PFSK-1 (cell line): Measurements from ENCODE around the gene NAPSA.

Experiments
- FOXP2 ChIP-seq: optimal IDR thresholded peaks from 2 replicates; pipeline ENCODE3; 2011; ENCODE audit warnings: borderline replicate concordance, control low read depth, inconsistent platforms; ENCODE audit not compliant: insufficient read depth; ENCODE audit errors: extremely low read length, extremely low read depth
- POLR2AphosphoS5 ChIP-seq: IDR thresholded peaks from 2 replicates; pipeline ENCODE4 v1.6.1; 2012; ENCODE audit warnings: low read depth, mild to moderate bottlenecking, control low read depth, low read length, moderate library complexity
- REST ChIP-seq, 2 experiments: IDR thresholded peaks; 2 replicates each; pipeline versions ENCODE4 v1.6.1 to v1.8.0; 2011 to 2012; ENCODE audit warnings: low read depth in 2 of 2, low read length in 2 of 2, control low read depth in 1 of 2, inconsistent platforms in 1 of 2, mild to moderate bottlenecking in 1 of 2, moderate library complexity in 1 of 2; ENCODE audit not compliant: insufficient read depth in 1 of 2
- SIN3A ChIP-seq: IDR thresholded peaks from 2 replicates; pipeline ENCODE4 v1.6.1; 2012; ENCODE audit warnings: mild to moderate bottlenecking, low read length, moderate library complexity, borderline replicate concordance; ENCODE audit not compliant: insufficient read depth
- TAF1 ChIP-seq: IDR thresholded peaks from 2 replicates; pipeline ENCODE4 v1.6.1; 2012; ENCODE audit warnings: low read length, control low read depth, borderline replicate concordance; ENCODE audit not compliant: insufficient read depth

The NAPSA gene

DNA sequence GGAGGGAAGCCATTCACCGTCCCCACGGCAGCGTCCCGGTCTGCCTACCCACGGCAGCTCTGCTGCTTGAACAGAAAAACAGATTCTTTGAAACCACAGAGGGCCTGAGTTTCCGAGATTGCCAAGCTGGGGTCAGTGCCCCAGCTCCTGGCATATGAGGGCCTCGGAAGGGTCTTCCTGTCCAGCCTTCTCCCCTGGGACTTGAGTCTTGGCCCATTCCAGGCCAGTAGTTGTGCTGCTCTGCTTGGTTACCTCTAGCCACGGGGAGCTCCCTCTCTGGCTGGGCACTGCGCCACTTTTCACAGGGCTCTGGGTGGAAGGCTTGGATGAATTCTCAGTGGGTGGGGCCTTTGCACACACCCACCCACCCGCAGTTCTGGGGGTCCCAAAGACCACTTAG, 44.7 kb upstream of the NAPSA start:
- no peak for TF ChIP-seq REST (IDR thresholded peaks at IDR 0.05; ENCODE audit: insufficient read depth in 1 of 2, low read depth in 2 of 2, low read length in 2 of 2)
- TF ChIP-seq FOXP2: no peak
- TF ChIP-seq POLR2AphosphoS5: no peak

- TF ChIP-seq SIN3A (no peak), TAF1 (no peak), POLR2AphosphoS5 (no peak), REST (IDR thresholded peaks at IDR 0.05; ENCODE audit: insufficient read depth in 1 of 2, low read depth in 2 of 2, low read length in 2 of 2) (no peak), FOXP2 (no peak)
Observed at GRCh38 chr19:50409347-50409746, 43.9 kb upstream of the NAPSA start.

- TF ChIP-seq FOXP2 (no peak), POLR2AphosphoS5 (no peak), TAF1 (no peak), SIN3A (no peak), REST (IDR thresholded peaks at IDR 0.05; ENCODE audit: insufficient read depth in 1 of 2, low read depth in 2 of 2, low read length in 2 of 2) (no peak)
Observed at GRCh38 chr19:50406829-50407228, 41.4 kb upstream of the NAPSA start.

DNA sequence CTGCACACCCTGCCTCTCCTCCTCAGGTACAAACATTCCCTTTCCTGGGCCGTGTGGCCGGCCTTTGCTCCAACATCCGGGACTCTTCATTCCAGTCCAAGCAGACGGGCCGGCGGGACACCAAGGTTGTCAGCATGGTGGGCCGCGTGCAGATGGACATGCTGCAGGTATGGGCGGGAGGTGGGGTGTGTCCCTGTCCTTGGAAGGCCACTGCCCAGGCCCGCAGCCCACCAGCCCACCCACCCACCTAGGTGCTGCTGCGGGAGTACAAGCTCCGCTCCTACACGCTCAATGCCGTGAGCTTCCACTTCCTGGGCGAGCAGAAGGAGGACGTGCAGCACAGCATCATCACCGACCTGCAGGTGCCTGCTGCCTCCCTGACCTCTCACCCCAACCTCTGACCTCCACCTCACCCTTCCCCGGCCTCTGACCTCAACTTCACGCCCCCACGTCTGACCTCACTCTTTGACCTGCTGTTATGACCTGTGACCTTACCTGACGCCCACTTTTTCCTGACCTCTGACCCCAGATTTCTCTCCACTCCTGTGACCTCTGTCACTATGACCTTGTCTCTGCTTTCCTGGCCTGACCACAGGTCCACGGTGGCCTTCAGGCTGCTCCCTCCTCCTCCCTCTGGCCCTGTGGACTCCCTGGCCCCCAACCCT, 40.8 kb upstream of the NAPSA start:
- no peak for TF ChIP-seq REST (IDR thresholded peaks at IDR 0.05; ENCODE audit: insufficient read depth in 1 of 2, low read depth in 2 of 2, low read length in 2 of 2)
- TF ChIP-seq FOXP2: no peak
- TF ChIP-seq SIN3A: no peak
- no peak for TF ChIP-seq TAF1
- no peak for TF ChIP-seq POLR2AphosphoS5
